ENCODE measurements around the gene KCTD20.
"Not testable (repeated sequence)": the region's sequence is repeated elsewhere in the genome, so short reads cannot be mapped to it uniquely, and the experiment has no call there.

Gene KCTD20

GRCh38 chr6:36442103-36442670 is 613 bp upstream of the KCTD20 start:
- Mint-ChIP-seq H3K27me3 (ENCODE audit: low read depth) (no peaks in the 10 kb centered on the region), H3K36me3 (ENCODE audit: low read depth) (no peaks in the 10 kb centered on the region), H3K27ac (peak overlapping the region; percentile 86 to 99 (median 99)), H3K9me3 (no peaks in the 10 kb centered on the region), H3K4me3 (peak overlapping the region; percentile 95 to 99 (median 98)), H3K4me1 (peaks cover 37% of the 10 kb centered on the region)
- TF ChIP-seq CTCF (IDR thresholded peaks at IDR 0.05; ENCODE audit: unreplicated experiment in 3 of 3) = no peak

GRCh38 chr6:36443471-36444428 is 950 bp downstream of the KCTD20 start:
- Mint-ChIP-seq H3K27me3 (ENCODE audit: low read depth) (no peaks in the 10 kb centered on the region), H3K4me1 (peaks cover 37% of the 10 kb centered on the region), H3K9me3 (no peaks in the 10 kb centered on the region), H3K27ac (peak overlapping the region; percentile 86 to 99 (median 99)), H3K36me3 (ENCODE audit: low read depth) (peaks cover 9% of the 10 kb centered on the region), H3K4me3 (peak overlapping the region; percentile 98 to 99 (median 99))
- no peak for TF ChIP-seq CTCF (IDR thresholded peaks at IDR 0.05; ENCODE audit: unreplicated experiment in 3 of 3)

GRCh38 chr6:36444470-36444869 is 1.7 kb downstream of the KCTD20 start:
- H3K9me3 Mint-ChIP-seq = no peaks in the 10 kb centered on the region

GRCh38 chr6:36445621-36446020 is 2.8 kb downstream of the KCTD20 start:
- Mint-ChIP-seq H3K27ac (peak overlapping the region; percentile 80 to 91 (median 86)), H3K36me3 (ENCODE audit: low read depth) (peaks cover 23% of the 10 kb centered on the region), H3K27me3 (ENCODE audit: low read depth) (no peaks in the 10 kb centered on the region), H3K9me3 (no peaks in the 10 kb centered on the region), H3K4me3 (peak overlapping the region; percentile 60 to 86 (median 73)), H3K4me1 (peaks cover 37% of the 10 kb centered on the region)
- no peak for TF ChIP-seq CTCF (IDR thresholded peaks at IDR 0.05; ENCODE audit: unreplicated experiment in 3 of 3)

More at GRCh38 chr6:36444470-36444869, 1.7 kb downstream of the KCTD20 start:
- no peak for TF ChIP-seq CTCF (IDR thresholded peaks at IDR 0.05; ENCODE audit: unreplicated experiment in 3 of 3)
- Mint-ChIP-seq H3K27ac (peak overlapping the region; percentile 86 to 99 (median 99)), H3K4me1 (peaks cover 37% of the 10 kb centered on the region), H3K36me3 (ENCODE audit: low read depth) (peaks cover 17% of the 10 kb centered on the region), H3K27me3 (ENCODE audit: low read depth) (no peaks in the 10 kb centered on the region), H3K4me3 (peak overlapping the region; percentile 98 to 99 (median 99))

GRCh38 chr6:36449173-36449572 is 6.4 kb downstream of the KCTD20 start:
- not testable (repeated sequence) for H3K9me3 Mint-ChIP-seq; H3K27ac Mint-ChIP-seq; H3K27me3 Mint-ChIP-seq (ENCODE audit: low read depth); H3K4me3 Mint-ChIP-seq
- Mint-ChIP-seq H3K36me3 (ENCODE audit: low read depth) (peaks cover 32% of the 10 kb centered on the region), H3K4me1 (peaks cover 17% of the 10 kb centered on the region)

- not testable (repeated sequence) for H3K27me3 Mint-ChIP-seq (ENCODE audit: low read depth); H3K4me1 Mint-ChIP-seq; H3K9me3 Mint-ChIP-seq; H3K4me3 Mint-ChIP-seq; H3K27ac Mint-ChIP-seq
- peaks cover 36% of the 10 kb centered on the region for H3K36me3 Mint-ChIP-seq (ENCODE audit: low read depth)
Observed at GRCh38 chr6:36452897-36453296, 10.1 kb downstream of the KCTD20 start.
